ENCODE data around the gene SEMA4G. TPM values are rescaled to one million over a fixed set of nuclear protein-coding genes. Genes with fewer than 3 reads are reported as not detected.

The SEMA4G gene
- total and polyA plus RNA-seq, 2 of the 13 experiments (the other 11 are each of a cell fraction or from before 2014, with no cell fraction given): 46.2 to 207 TPM

GRCh38 chr10:101011517-101012423, 42.5 kb downstream of the SEMA4G start (continued):
- no peak for TF ChIP-seq CBX2 (IDR thresholded peaks at IDR 0.05; ENCODE audit: low read depth, low read length)
- no peak for TF ChIP-seq CBX2 (CRISPR knock-in tag; IDR thresholded peaks at IDR 0.05; ENCODE audit: low read depth)
- TF ChIP-seq KMT2B (CRISPR knock-in tag; IDR thresholded peaks at IDR 0.05): no peak
- no peak for TF ChIP-seq ZNF780A (CRISPR knock-in tag; IDR thresholded peaks at IDR 0.05)
- TF ChIP-seq IRF2 (CRISPR knock-in tag; IDR thresholded peaks at IDR 0.05): peak; percentile 6; the same call in 1 of the 2 replicates
- TF ChIP-seq ZNF704 (CRISPR knock-in tag; IDR thresholded peaks at IDR 0.05; ENCODE audit: borderline replicate concordance): no peak
- no peak for TF ChIP-seq MZF1 (CRISPR knock-in tag; IDR thresholded peaks at IDR 0.05; ENCODE audit: borderline replicate concordance)
- 0 out of 2 replicates have a peak, but pooled peaks have one; percentile 28 for TF ChIP-seq ZNF280D (CRISPR knock-in tag; IDR thresholded peaks at IDR 0.05)
- no peak for TF ChIP-seq ATM (IDR thresholded peaks at IDR 0.05; ENCODE audit: borderline replicate concordance)
- TF ChIP-seq HNRNPL (IDR thresholded peaks at IDR 0.05; ENCODE audit: low read depth, low read length): 0 out of 2 replicates have a peak, but pooled peaks have one; percentile 57
- no peak for TF ChIP-seq MIXL1 (CRISPR knock-in tag; IDR thresholded peaks at IDR 0.05)
- peak; percentile 66 for TF ChIP-seq ZFX (CRISPR knock-in tag; IDR thresholded peaks at IDR 0.05; ENCODE audit: low read depth)
- no peak for TF ChIP-seq PHF20 (CRISPR knock-in tag; IDR thresholded peaks at IDR 0.05)
- no peak for TF ChIP-seq ESRRA (CRISPR knock-in tag; IDR thresholded peaks at IDR 0.05; ENCODE audit: low read depth)
- no peak for TF ChIP-seq HMGXB3 (CRISPR knock-in tag; IDR thresholded peaks at IDR 0.05; ENCODE audit: borderline replicate concordance)
- TF ChIP-seq ZNF33A (CRISPR knock-in tag; IDR thresholded peaks at IDR 0.05; ENCODE audit: borderline replicate concordance): no peak
- TF ChIP-seq PATZ1 (CRISPR knock-in tag; IDR thresholded peaks at IDR 0.05): peak; percentile 80
- peak in 1 of 2 experiments; percentile 61; a peak in 1 of 4 replicates for TF ChIP-seq KLF16 (CRISPR knock-in tag; IDR thresholded peaks at IDR 0.05)
